NCI-H1930 (cell line): ENCODE results near the gene ADNP.
A peak's percentile ranks its signal among the peaks of the same experiment; 100 is the strongest.

Experiments used
- DNase-seq, 2 experiments: peaks; one replicate each; lab custom pipeline; 2025; lab: John Stamatoyannopoulos, UW

The ADNP gene

DNA sequence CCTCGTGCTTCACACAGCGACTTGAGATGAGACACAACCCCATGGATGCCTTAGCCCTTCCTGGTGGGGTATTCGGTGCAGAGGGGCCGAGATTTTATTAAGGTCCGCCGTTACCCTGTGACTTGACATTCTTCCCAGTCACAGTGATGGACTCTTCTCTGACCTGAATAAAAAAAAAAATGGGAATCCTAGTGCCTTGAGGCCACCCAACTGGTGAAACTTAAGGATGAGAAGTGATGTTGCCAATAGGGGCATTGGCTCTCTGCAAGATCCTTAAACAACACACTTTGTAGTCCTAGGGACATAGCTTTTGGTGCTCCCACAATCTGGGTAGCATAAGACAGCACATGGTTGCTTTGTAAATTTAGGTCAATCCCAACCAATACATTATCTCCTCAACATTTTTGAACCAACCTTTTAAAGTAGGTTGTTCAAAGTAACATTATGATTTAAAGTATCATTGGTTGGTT is 814 bp upstream of the ADNP start:
- DNase-seq = no peak

GRCh38 chr20:50930976-50931305 is 296 bp downstream of the ADNP start:
- DNase-seq = peak in 1 of 2 experiments; percentile 81

- DNase-seq = no peak
Observed at GRCh38 chr20:50930139-50930975, 880 bp downstream of the ADNP start.

DNA sequence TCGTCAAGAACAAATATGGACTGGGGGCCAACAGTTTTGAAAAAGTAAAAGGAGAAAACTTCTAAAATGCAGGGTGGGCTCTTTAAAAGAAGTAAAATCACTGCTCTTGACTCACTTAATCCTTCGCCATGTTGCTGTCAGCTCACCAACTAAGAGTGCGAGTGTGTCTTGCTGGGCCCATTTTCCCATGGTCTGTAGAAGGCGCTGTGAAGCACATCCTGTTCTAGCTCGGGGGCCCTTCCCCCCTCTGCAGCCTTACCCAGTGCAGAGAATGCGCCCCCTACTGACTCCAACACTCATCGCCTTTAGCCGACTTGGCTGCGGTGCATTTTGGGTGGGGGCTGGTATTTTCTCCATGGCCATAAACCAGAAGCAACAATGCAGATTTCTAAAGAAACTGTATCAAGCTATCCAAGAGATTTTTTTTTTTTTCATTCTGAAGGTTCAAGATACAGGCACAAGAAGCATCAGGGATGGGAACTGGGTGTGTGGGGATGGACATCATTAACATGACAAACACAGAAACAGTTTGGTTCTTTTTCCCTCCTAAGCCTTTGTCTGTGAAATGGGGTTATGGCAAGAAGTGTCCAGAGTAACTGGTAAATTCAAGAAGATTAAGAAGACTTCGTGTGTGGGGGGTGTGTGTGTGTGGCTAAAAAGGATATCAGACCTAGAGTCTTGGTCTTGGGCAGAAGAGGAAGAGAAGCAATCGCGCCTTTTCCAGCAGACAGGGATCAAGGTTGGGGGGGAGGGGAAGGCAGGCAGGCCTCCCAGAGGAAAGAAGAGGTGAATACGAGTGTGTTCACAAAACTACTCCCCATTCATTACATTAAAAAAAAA is 1.7 kb downstream of the ADNP start:
- peak; percentile 92 to 93 for DNase-seq

DNA sequence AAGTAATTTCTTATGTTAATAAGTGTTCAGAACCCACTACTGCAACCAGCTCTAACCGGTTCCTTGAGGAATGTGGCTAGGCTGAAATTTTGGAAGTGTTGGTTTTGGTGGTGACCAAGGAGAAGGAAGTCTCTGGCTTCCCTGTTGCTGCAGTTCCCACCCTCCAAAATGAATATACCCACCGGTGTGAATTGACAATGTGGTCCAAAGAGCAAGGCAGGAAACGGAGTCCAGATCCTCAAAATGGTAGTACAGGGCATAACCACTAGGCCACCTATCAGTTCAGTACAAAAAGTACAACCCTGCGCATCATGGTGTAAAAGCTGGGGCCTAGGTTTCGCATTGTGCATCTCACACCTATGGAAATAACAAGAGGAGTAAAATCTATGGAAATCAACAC is 2.8 kb downstream of the ADNP start:
- DNase-seq = no peak

- no peak for DNase-seq
Observed at GRCh38 chr20:50926530-50926929, 4.7 kb downstream of the ADNP start.

DNA sequence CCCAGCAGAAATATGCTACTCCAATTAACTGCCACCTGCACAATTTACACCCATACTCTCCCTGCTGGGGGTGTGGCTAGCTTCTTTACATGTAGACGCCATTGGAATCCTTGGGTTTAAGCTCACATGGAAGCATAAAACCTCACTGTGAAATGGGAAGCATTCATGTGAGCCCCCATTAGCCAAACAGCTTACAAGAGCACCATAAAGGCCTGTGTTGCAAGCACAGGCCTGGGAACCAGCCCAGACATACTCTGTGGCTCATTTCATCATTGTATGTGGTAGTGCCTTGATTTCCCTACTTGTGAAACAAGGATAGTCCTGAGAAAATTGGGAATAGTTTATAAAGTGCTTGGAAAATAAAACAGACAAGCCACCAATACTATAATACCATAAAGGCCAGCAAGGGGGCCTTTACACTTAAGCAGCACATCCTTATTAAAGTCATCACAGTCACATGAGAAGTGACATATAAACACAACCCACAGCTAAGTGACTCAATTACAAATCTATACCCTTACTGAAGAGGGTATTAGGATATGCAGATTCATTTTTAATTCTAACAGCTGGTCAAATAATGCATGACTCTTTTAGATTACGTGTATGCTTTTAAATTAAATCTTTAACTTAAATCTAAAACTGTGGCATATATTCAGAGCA is 6.8 kb downstream of the ADNP start:
- no peak for DNase-seq

- no peak for DNase-seq
Observed at GRCh38 chr20:50921803-50922501, 9.3 kb downstream of the ADNP start.

DNA sequence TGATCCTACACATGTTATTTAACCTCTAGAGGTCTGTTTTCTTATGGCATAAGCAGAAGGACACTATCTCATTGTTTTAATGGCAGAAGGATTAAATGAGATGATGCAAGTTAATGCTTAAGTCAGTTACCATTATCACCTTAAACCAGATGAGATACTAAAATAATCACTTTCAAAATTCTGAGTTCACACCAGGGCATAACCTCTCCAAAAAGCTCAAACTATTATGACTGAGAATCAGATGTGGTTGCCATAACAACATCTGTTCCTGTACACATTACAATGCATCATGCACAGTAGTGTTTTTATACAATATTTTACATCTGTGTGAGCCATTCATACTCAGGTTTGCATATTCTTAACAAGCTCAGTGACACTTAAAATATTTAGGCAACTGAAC is 10.2 kb downstream of the ADNP start:
- no peak for DNase-seq

DNA sequence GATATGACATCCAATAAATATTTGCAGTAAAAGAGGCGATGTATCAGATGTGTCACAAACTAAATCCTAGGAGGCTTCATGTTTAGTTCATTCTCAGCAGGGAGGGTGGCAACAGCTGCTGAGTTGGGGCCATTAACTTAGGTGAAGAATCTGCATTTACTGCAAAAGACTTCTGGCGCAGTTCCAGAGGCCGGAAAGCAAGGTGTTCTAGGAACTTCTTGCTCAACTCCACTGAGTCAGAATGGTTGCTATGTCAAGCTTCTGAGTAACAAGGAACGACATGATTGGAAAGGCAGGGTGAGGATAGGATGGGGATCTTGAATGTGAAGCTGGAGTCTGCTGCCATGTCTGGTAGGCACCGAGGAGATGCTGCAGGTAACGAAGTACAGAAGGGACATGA is 11.7 kb downstream of the ADNP start:
- no peak for DNase-seq

DNA sequence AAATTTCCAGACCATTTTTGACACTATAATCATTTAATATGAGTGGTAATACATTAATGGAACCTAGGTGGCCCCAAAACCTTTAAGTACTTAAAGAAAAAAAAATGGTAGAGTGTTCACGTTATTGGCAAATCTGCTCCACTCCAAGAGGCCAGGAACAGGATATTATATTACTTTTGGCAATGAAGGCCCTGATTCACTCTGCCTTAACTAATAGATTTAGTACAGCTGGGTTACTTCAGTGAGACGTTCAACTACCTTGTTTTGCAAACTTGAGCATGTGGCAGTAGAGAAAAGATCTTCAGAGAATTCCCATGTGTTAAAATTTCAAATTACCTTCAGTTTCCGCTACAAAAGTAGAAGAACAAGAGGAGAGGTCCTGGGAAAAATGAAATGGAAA is 12.8 kb downstream of the ADNP start:
- DNase-seq = no peak

GRCh38 chr20:50916934-50917333 is 14.3 kb downstream of the ADNP start:
- no peak for DNase-seq

DNA sequence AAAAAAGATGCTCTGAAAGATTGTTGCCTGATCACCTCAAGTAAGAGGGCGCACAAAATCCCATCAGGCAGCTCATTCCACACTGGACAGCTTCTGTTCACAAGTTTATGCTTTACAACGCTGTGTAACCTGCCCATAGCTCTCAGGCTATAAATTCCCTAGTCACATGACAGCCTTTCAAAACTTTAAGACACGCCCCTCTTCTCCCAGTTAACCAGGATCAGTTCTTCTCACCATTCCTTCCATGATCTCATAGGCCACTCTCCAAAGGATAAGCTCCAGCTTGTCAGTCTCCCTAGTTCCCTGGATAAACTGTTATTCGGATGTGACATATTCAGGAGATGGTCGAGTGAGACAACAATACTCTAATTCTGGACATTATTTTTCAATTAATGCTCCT is 15.0 kb downstream of the ADNP start:
- no peak for DNase-seq

- no peak for DNase-seq
Observed at GRCh38 chr20:50915424-50915823, 15.8 kb downstream of the ADNP start.

GRCh38 chr20:50913690-50914375 is 17.4 kb downstream of the ADNP start:
- DNase-seq = no peak

DNA sequence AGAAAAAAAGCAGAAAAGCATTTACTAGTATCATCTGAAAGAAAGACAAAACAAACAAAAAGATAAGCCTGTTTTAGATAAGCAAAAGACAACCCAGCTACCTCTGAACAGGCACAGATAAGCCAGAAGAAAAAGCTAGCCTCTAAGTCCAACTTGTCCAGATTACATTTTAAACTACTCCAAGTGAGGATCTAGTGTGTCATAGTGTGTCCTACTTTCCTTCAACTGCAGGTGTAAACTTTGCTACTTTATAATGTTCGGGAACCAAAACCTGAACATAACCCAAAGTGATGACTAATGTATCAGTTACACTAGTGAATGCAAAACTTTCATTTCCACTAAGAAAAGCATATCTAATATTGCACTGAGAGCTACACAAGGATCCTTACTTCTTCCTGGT is 19.5 kb downstream of the ADNP start:
- no peak for DNase-seq

DNA sequence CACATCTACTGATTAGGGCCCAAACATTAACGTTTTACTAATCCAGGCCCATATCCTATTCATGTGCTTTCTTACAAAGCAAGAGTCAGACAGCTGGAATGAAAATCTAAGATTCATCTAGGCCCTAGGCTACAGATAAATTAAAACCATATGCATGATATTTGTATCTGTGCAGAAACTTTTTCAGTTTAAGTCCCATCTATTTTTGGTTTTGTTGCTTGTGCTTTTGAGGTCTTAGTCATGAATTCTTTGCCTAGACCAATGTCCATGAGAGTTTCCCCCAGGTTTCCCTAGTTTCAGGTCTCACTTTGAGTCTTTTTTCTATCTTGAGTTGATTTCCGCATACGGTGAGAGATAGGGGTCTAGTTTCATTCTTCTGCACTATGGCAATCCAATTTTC is 20.2 kb downstream of the ADNP start:
- DNase-seq = no peak

DNA sequence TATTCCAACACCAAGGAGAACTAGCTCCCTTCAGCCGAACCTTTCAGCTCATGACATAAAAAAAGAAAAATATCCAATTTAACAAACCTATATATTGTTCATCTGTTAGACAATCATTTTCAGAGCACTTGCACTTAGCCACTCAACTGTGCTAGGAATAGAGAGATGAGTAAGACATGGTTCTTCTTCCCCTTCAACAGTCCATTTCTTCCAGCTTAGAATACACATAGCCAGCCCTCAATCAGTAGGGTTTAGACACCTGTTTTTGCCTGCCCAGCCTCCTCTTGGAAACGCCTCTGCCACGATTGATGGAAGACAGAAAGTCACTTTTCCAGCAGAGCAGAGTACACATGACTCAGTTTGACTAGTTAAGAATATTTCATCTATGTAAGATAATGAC is 21.8 kb downstream of the ADNP start:
- DNase-seq = no peak

GRCh38 chr20:50904067-50904570 is 27.1 kb downstream of the ADNP start:
- no peak for DNase-seq

DNA sequence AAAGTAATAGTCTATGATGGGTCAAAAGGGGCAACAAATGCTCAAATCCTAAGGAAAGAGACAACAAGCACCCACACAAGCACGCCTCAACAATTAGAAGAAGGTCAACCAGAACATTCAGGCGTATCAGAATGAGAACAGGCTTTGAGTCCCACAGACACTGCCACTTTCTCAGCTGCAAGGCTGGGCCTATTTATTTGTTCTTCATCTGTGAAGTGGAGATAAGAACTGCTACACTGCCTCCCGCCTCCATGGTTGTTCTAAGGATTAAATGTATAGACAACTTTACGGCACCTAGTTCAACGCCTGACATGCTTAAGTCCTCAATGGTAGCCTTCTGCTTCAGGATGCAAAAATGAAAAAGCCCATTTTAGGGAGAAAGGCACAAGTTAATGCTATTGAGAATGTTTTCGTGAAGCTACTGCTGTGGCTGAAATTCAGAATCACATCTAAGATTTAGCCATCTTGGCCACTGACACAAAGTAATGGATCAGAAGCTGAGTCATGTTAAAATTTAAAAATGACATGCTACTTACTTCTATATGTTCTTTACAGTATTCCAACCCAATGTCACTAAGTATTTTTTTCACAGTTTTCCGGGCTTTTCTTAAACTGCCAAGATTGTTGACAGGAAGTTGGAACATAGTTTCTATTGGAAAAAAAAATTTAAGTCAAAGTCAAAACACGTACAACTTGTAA is 27.7 kb downstream of the ADNP start:
- no peak for DNase-seq

- no peak for DNase-seq
Observed at GRCh38 chr20:50901301-50901700, 29.9 kb downstream of the ADNP start.
